GM18526 (cell line): ENCODE measurements around the gene CGRRF1.

Source experiments
- POLR2A ChIP-seq: IDR thresholded peaks from 3 replicates; pipeline ENCODE4 v1.6.1; 2011; ENCODE audit not compliant: insufficient read length; ENCODE audit errors: extremely low read depth

Gene CGRRF1, protein sequence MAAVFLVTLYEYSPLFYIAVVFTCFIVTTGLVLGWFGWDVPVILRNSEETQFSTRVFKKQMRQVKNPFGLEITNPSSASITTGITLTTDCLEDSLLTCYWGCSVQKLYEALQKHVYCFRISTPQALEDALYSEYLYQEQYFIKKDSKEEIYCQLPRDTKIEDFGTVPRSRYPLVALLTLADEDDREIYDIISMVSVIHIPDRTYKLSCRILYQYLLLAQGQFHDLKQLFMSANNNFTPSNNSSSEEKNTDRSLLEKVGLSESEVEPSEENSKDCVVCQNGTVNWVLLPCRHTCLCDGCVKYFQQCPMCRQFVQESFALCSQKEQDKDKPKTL

DNA sequence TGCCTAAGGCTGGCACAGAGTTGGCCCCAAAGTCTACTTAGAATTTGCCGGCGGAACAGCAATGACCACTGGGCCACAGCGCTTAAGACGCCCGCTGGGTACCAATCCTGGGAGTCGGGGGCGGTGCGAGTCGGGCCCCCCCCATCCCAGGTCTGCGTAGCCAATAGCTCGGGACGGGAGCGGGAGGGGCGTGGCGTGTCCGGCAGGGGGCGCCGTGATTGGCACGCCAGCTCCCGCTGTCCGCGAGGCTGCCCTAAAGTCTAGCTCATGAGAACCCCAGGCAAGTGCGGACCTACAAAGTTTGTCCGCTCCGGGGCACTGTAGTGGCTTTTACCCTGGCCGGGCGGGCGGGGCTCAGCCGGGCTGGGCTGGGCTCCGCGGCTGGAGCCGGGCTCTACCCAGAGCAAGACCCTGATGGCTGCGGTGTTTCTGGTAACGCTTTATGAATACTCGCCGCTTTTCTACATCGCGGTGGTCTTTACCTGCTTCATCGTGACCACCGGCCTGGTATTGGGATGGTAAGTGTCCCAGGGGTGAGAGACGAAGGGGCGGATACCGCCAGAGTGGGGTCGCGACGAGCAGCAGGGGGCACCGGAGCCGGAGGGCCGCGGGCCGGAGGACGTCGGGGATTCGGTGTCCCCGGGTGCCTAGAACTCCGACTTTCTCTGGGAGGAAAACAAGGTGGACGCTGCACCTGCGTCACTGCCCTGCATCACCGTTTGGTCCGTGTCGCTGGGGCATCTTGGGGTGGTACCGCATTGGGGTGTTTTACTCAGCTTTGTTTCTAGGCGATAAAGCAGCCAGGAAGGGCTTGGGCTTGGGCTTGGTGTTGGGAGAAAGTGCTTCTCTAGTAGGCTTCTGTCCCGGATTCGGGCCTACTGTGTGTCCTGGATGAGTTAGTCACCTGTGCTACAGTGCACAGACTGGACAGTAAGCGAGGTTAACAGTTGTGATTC is at the start of gene CGRRF1:
Gene CGRRF1 (plus strand): TSS at position 361 of the 956 bp plus-strand sequence. CDS start 54 bp downstream, at position 415.
- TF ChIP-seq POLR2A, result peak; percentile 74

DNA sequence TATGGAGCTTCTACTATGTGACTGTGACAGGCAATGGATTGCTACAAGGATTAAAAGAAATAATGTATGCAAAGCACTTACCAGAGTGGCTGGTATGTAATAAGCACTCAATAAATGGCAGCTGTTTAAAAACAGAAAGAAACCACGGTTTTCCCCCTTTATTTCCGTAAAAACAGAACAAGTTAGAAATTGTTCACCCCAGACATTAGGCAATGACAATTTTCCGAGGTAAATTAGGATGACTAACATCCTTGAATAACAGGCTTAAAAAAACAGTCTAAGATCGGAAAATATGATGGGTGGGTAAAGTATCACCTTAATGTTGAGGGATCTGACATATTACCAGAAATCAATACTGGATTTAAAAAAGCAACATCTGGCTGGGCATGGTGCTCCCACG is 47.7 kb upstream of the CGRRF1 start:
- no peak for TF ChIP-seq POLR2A

DNA sequence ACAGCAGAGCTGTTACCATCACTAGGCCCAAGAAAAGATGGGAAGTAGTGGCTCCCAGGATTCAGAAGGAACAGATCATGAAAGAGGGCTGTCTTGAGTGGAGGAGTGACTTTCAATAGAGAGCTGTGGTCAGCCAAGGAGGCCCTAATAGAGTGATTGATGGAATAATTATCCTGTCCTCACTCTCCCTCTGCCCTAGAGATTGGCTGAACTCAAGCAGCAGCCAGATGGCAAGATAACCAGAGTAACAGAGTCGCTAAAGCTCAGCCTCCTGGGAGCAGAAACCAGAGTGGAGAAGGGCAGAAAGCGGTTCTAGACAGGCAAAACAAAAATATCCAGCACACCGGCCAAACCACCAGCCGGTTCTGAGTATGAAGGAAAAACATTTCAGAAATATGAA is 44.1 kb upstream of the CGRRF1 start:
- no peak for TF ChIP-seq POLR2A

- TF ChIP-seq POLR2A, result no peak
Measured at GRCh38 chr14:54467280-54467679, 42.4 kb upstream of the CGRRF1 start.

- no peak for TF ChIP-seq POLR2A
Measured at GRCh38 chr14:54470701-54471100, 39.0 kb upstream of the CGRRF1 start.

DNA sequence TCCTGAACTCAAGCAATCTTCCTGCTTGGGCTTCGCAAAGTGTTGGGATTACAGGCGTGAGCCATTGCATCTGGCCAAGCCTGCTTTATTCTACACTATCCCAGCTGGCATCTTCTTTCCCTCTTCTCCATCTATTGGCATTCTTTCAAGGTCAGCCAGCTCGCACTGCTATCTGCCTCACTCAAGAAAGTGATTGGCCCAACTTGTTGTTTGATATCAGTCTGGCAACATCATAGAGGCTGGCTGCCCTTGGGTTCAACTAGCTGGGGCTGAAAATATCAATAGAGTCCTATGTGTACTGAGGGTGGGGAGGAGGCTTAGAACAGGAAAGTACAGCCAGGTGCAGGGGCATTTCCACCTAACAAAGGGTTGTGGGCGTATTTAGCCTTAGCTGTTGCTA is 38.1 kb upstream of the CGRRF1 start:
- no peak for TF ChIP-seq POLR2A

DNA sequence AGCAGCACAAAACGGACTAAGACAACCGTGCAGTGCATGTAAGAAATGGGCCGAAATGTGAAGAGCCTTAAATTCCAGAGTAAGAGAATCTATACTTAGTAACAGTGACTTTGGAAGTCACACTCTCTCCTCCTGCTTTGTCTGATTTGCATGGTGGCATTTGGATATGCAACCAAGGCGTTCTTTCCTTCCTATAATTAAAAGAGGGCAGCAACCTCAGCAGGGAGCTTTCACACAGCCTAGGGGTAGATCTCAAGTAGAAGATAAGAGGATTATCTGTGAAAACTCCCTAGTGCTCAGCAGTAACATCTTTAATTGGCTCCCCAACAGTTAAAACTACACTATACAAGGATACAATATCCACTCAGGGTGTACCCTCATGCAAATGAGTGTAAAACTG is 37.4 kb upstream of the CGRRF1 start:
- TF ChIP-seq POLR2A, result no peak

GRCh38 chr14:54474232-54474793 is 35.4 kb upstream of the CGRRF1 start:
- TF ChIP-seq POLR2A, result no peak

DNA sequence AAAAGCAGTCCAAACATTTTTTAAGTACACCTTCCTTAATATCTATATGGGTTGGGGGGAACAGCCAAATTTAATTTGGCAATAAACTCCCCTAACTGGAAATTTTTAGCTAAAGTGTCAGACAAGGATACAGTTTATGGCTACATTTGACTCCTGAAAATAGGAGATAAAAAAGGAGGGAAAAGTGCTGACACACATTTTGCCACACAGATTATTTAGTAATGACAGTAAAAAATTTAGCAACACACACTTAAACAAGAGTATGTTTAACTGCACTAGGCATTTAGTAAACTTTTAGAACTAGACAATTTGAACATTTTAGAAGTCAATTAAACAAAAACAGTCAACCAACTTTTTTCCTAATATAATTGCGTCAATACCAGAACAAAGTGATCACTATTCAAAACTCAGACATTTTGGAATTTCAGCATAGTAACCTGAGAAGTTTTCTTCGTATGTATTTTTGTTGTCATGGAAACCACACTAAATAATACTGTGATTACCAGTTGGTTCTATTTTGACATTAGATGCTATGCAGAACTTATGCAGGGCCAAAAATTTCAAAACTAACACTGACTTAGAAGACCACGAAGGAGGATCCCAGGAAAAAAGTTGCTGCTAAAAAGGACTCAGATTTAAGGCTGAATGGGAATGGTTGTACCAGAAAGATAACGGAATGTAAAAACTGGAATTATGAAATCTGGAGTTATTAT is 34.4 kb upstream of the CGRRF1 start:
- no peak for TF ChIP-seq POLR2A

DNA sequence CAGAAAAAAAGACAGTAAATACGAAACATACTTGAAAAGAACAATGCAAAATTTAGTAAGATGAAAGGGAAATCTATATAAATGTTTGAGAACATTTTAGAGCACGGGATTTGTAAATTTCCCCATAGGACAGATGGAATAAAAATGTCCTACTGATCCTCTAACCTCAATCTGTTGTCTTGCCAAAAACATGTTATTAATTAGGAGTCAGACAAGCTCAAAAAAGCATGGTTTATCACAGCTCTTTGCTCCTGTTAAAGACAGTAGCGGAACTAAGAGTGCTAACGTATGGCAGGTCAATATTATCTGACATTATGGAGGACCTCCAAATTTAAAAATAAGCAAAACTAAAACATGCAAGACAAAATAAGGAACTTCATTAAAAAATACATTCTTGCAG is 33.8 kb upstream of the CGRRF1 start:
- TF ChIP-seq POLR2A, result no peak

GRCh38 chr14:54478636-54479215 is 31.0 kb upstream of the CGRRF1 start:
- no peak for TF ChIP-seq POLR2A

GRCh38 chr14:54480830-54481562 is 28.7 kb upstream of the CGRRF1 start:
- TF ChIP-seq POLR2A, result no peak

DNA sequence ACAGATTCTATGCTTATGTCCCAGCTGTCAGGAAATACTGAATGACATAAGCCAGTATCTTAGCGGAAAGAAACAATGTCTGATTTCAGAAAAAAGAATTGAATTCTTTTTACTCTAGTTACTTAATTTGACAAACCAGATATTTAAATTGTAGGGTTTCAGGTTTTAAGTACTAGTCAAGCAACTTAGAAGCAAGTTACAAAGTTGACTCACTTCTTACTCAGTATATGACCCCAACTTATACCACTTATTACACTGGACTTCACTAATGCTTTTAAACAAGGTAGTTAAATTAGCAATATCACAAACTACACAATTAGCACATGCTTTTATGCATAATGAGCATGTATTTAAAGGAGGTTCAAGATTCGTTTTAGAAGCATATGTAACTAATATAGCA is 28.0 kb upstream of the CGRRF1 start:
- no peak for TF ChIP-seq POLR2A

GRCh38 chr14:54483073-54483745 is 26.5 kb upstream of the CGRRF1 start:
- TF ChIP-seq POLR2A, result no peak
